ENCODE data around the gene KLF13. TPM values are rescaled to one million over a fixed set of nuclear protein-coding genes. Genes with fewer than 3 reads are reported as not detected.

Gene KLF13
- total and polyA plus RNA-seq, 2 experiments from 2014 or later: 23.5 to 28.6 TPM

- DNase-seq (ENCODE audit: low spot score): no peak
- no peaks in the 10 kb centered on the region for H3K36me3 ChIP-seq (ENCODE audit: insufficient read depth)
- no peaks in the 10 kb centered on the region for H3K9me2 ChIP-seq (ENCODE audit: insufficient read depth)
- H3K4me3 ChIP-seq: no peak overlapping the region
- H3K36me3 Mint-ChIP-seq (ENCODE audit: low read depth): no peaks in the 10 kb centered on the region
- H3K79me2 ChIP-seq (replicated peaks; ENCODE audit: insufficient read depth): no peaks in the 10 kb centered on the region
- H3K27ac ChIP-seq (ENCODE audit: low read depth): no peak overlapping the region
- no peaks in the 10 kb centered on the region for H3K27me3 Mint-ChIP-seq (ENCODE audit: insufficient read depth, low read depth, poor library complexity)
- no peaks in the 10 kb centered on the region for H3K9me3 Mint-ChIP-seq
- H3K27me3 ChIP-seq (ENCODE audit: insufficient read depth): no peaks in the 10 kb centered on the region
- no peak overlapping the region for H3K4me3 Mint-ChIP-seq
- no peaks in the 10 kb centered on the region for H3F3A ChIP-seq (replicated peaks; ENCODE audit: low read depth)
- no peaks in the 10 kb centered on the region for H3K4me1 ChIP-seq (ENCODE audit: insufficient read depth)
- peaks cover 1% of the 10 kb centered on the region for H3K4me1 Mint-ChIP-seq
- no peak overlapping the region for H3K27ac Mint-ChIP-seq
- no peak overlapping the region for H3K4me2 ChIP-seq
- TF ChIP-seq STAT1 (IDR thresholded peaks at IDR 0.05; ENCODE audit: unreplicated experiment) (no peak), ETS1 (IDR thresholded peaks at IDR 0.05) (no peak), ZNF114 (CRISPR knock-in tag; IDR thresholded peaks at IDR 0.05) (no peak), ZNF331 (CRISPR knock-in tag; IDR thresholded peaks at IDR 0.05; ENCODE audit: low read depth) (no peak), EZH2phosphoT487 (IDR thresholded peaks at IDR 0.05; ENCODE audit: unreplicated experiment) (no peak), CTCF (conservative IDR thresholded peaks at IDR 0.05; ENCODE audit: low read depth in 2 of 2) (no peak), ZNF462 (CRISPR knock-in tag; IDR thresholded peaks at IDR 0.05) (no peak), REST (IDR thresholded peaks at IDR 0.05; ENCODE audit: unreplicated experiment) (no peak), NANOG (IDR thresholded peaks at IDR 0.05; ENCODE audit: borderline replicate concordance) (no peak), CREB1 (CRISPR knock-in tag; IDR thresholded peaks at IDR 0.05; ENCODE audit: low read depth) (no peak), EZH2 (IDR thresholded peaks at IDR 0.05; ENCODE audit: low read depth, unreplicated experiment) (no peak), POLR2AphosphoS5 (IDR thresholded peaks at IDR 0.05; ENCODE audit: low read depth) (no peak), JUNB (IDR thresholded peaks at IDR 0.05; ENCODE audit: unreplicated experiment) (no peak)
- no peaks in the 10 kb centered on the region for H4K20me1 ChIP-seq (replicated peaks; ENCODE audit: insufficient read depth)
- ATAC-seq: no peak
- no peak overlapping the region for H2AFZ ChIP-seq
These were observed 100.8 kb downstream of the KLF13 start for GRCh38 chr15:31427411-31427810.
